HepG2 (cell line): ENCODE data around the gene XCR1. TPM values are rescaled to one million over a fixed set of nuclear protein-coding genes. Genes with fewer than 3 reads are reported as not detected.
A peak's percentile ranks its signal among the peaks of the same experiment; 100 is the strongest.

ENCODE experiments used
- ATAC-seq: fragments of 200-7000 bp; cut with Tn5 transposase; 3 replicates; pipeline ENCODE4 v1.9.1; 2020; ENCODE audit warnings: mild to moderate bottlenecking, moderate library complexity
- BruUV-seq: library from RNA; stranded (reverse); fragments of 400-500 nt; replicated peaks from 2 replicates; lab custom pipeline; 2021; lab: Mats Ljungman, UMichigan
- CTCF ChIA-PET: fragments of 300-600 bp; formaldehyde crosslinking; extraction: SDS; loops from one replicate; lab custom pipeline; 2021; ENCODE audit warnings: low total read pairs, inconsistent platforms, low intra/inter-chr PET ratio; lab: Yijun Ruan, JAX
- POLR2A ChIA-PET: fragments of 350-600 bp; sonication (Branson Sonifier 250); formaldehyde crosslinking; loops from one replicate; lab custom pipeline; 2020; ENCODE audit warnings: antibody characterized with exemption, inconsistent platforms; lab: Yijun Ruan, JAX
- DNase-seq: peaks from one replicate; pipeline ENCODE4 v3.0.0-alpha.2; 2015; ENCODE audit warnings: low spot score
- FAIRE-seq: peaks from 3 replicates; lab custom pipeline; 2011; peaks lifted over from hg19 to GRCh38; lab: Jason Lieb, UNC
- H2AFZ ChIP-seq: one replicate; pipeline ENCODE4 v1.6.1; 2011; ENCODE audit warnings: low read length, inconsistent platforms
- H3K27ac ChIP-seq: fragments of 300-600 bp; 3 replicates; pipeline ENCODE4 v1.8.0; 2011; ENCODE audit warnings: mixed run types, mild to moderate bottlenecking, mixed read lengths, low read length, inconsistent platforms; ENCODE audit not compliant: insufficient read depth; ENCODE audit errors: extremely low read length
- H3K27me3 ChIP-seq, 2 experiments: fragments of 200-600 bp in 1 of 2; 2 replicates in 1 of 2; 3 replicates in 1 of 2; pipeline versions ENCODE4 v1.6.0 to v1.8.0; 2011; ENCODE audit warnings: low read length in 2 of 2, mild to moderate bottlenecking in 2 of 2, moderate library complexity in 2 of 2, inconsistent platforms in 1 of 2; ENCODE audit not compliant: insufficient read depth in 2 of 2, control insufficient read depth in 1 of 2
- H3K36me3 ChIP-seq, 2 experiments: fragments of 200-600 bp in 1 of 2; replicated peaks in 1 of 2; 2 replicates in 1 of 2; 3 replicates in 1 of 2; pipeline versions ENCODE4 v1.5.1 to v1.8.0; 2011; ENCODE audit warnings: low read length in 2 of 2, inconsistent platforms in 1 of 2; ENCODE audit not compliant: insufficient read depth in 2 of 2, control insufficient read depth in 1 of 2
- H3K4me1 ChIP-seq: 2 replicates; pipeline ENCODE4 v1.5.1; 2012; ENCODE audit warnings: low read length, inconsistent platforms; ENCODE audit not compliant: insufficient read depth
- H3K4me2 ChIP-seq: 2 replicates; pipeline ENCODE4 v1.6.0; 2011; ENCODE audit warnings: low read depth, low read length, inconsistent platforms
- H3K4me3 ChIP-seq, 3 experiments: fragments of 200-600 bp in 1 of 3; sonication (generic), shearing (Covaris generic) in 1 of 3; replicated peaks in 1 of 3; 2 replicates each; pipeline ENCODE4 v1.5.1; 2011 to 2016; ENCODE audit warnings: low read length in 3 of 3, inconsistent platforms in 2 of 3, low read depth in 2 of 3, mild to moderate bottlenecking in 2 of 3, control low read depth in 1 of 3, mixed read lengths in 1 of 3; ENCODE audit not compliant: insufficient read depth in 1 of 3
- H3K79me2 ChIP-seq: one replicate; pipeline ENCODE4 v1.6.1; 2011; ENCODE audit warnings: low read length, inconsistent platforms; ENCODE audit not compliant: insufficient read depth
- H3K9ac ChIP-seq: 2 replicates; pipeline ENCODE4 v1.6.0; 2011; ENCODE audit warnings: mild to moderate bottlenecking, low read depth, low read length, inconsistent platforms; ENCODE audit not compliant: insufficient read depth
- H3K9me3 ChIP-seq: 2 replicates; pipeline ENCODE4 v1.5.1; 2012; ENCODE audit warnings: mild to moderate bottlenecking, low read length
- H4K20me1 ChIP-seq: 2 replicates; pipeline ENCODE4 v1.6.0; 2011; ENCODE audit warnings: inconsistent platforms, mild to moderate bottlenecking, low read length, moderate library complexity; ENCODE audit not compliant: insufficient read depth
- FOXJ3 ChIP-seq: sonication (generic); formaldehyde crosslinking; IDR thresholded peaks from 2 replicates; pipeline ENCODE4 v1.4.0; 2020; ENCODE audit warnings: missing genetic modification reagents, mild to moderate bottlenecking, borderline replicate concordance
- HDAC6 ChIP-seq: fragments of 200-600 bp; sonication (generic); IDR thresholded peaks from 2 replicates; pipeline ENCODE4 v1.7.0; 2017; ENCODE audit warnings: mild to moderate bottlenecking, antibody characterized with exemption, low read length, low read depth
- KLF15 ChIP-seq: sonication (generic); formaldehyde crosslinking; IDR thresholded peaks from 2 replicates; pipeline ENCODE4 v1.8.1; 2023; ENCODE audit warnings: borderline replicate concordance, mild to moderate bottlenecking, inconsistent platforms, missing genetic modification reagents, mixed read lengths
- STAG1 ChIP-seq: sonication (generic); formaldehyde crosslinking; IDR thresholded peaks from 2 replicates; pipeline ENCODE4 v1.4.0; 2020; ENCODE audit warnings: missing genetic modification reagents
- ZBTB34 ChIP-seq: sonication (generic); formaldehyde crosslinking; IDR thresholded peaks from 2 replicates; pipeline ENCODE4 v1.8.0; 2022; ENCODE audit warnings: mild to moderate bottlenecking, missing genetic modification reagents
- WGBS: methylation state at CpG from one replicate; pipeline ENCODE4 v1.1.6; 2017; ENCODE audit warnings: low lambda C conversion rate; 5-methylcytosine and 5-hydroxymethylcytosine counted together
- in situ Hi-C: cut with HindIII; loops from 2 replicates; pipeline ENCODE4 v1.10.0; 2017; ENCODE audit warnings: low pct_unique_long_range_greater_than_20kb; ENCODE audit not compliant: extremely low pct_ligation_motif_present
- intact Hi-C: fragments of 100-400 bp; cut with micrococcal nuclease; formaldehyde crosslinking; loops from one replicate; pipeline ENCODE4 v1.10.0; 2022; ENCODE audit not compliant: unreplicated experiment
- polyA plus RNA-seq, 8 experiments: library from polyadenylated mRNA; depleted of rRNA in 3 of 8; stranded (reverse) in 7 of 8; unstranded in 1 of 8; fragments of >200 nt; fragmentation: Illumina TruSeq in 4 of 8; extraction: Trizol in 4 of 8; gene quantifications; 2 replicates each; pipeline versions ENCODE4 v1.2.1 to v1.2.3, GENCODE V29; 2011 to 2016; ENCODE audit warnings: low read depth in 4 of 8, missing spikeins in 1 of 8, mixed read lengths in 1 of 8; ENCODE audit not compliant: insufficient read depth in 1 of 8
- total RNA-seq, 5 experiments: library from RNA; depleted of rRNA; stranded (reverse); fragments of >200 nt; fragmentation: Illumina TruSeq; extraction: Trizol; gene quantifications; 2 replicates each; pipeline ENCODE4 v1.2.3, GENCODE V29; 2016; ENCODE audit warnings: low read depth in 1 of 5
- TF ChIP-seq, protein P1 (sequence below): sonication (generic); formaldehyde crosslinking; conservative IDR thresholded peaks from 2 replicates; pipeline ENCODE4 v1.8.1; 2023; ENCODE audit warnings: missing genetic modification reagents

Gene XCR1
- total and polyA plus RNA-seq, 2 of the 13 experiments (the other 11 are each of a cell fraction or from before 2014, with no cell fraction given), result not detected

GRCh38 chr3:46076606-46077005 is 49.3 kb upstream of the XCR1 start:
- Histone ChIP-seq H3K27ac (no peak overlapping the region), H3K4me3 (no peak overlapping the region), H3K9ac (no peak overlapping the region), H3K9me3 (no peaks in the 10 kb centered on the region), H3K27me3 (no peaks in the 10 kb centered on the region; a peak in 1 of 5 replicates), H4K20me1 (no peaks in the 10 kb centered on the region), H3K79me2 (no peaks in the 10 kb centered on the region), H2AFZ (no peak overlapping the region), H3K4me2 (no peak overlapping the region), H3K36me3 (no peaks in the 10 kb centered on the region)
- DNase-seq (no peak), FAIRE-seq (no peak)
- CTCF ChIA-PET, result interaction anchor here (6.2 kb wide), 1 partner anchor 139 kb away, joined by 126 read pairs; no protein-coding TSS in a partner anchor
- intact Hi-C loops, result no loop called here
- in situ Hi-C loops, result loop anchor here (5.0 to 10.0 kb wide), 2 partner anchors 139 to 312 kb away; no protein-coding TSS in a partner anchor
- POLR2A ChIA-PET, result no interaction called here
- TF ChIP-seq KLF15 (CRISPR knock-in tag), result no peak
- TF ChIP-seq, protein P1, sequence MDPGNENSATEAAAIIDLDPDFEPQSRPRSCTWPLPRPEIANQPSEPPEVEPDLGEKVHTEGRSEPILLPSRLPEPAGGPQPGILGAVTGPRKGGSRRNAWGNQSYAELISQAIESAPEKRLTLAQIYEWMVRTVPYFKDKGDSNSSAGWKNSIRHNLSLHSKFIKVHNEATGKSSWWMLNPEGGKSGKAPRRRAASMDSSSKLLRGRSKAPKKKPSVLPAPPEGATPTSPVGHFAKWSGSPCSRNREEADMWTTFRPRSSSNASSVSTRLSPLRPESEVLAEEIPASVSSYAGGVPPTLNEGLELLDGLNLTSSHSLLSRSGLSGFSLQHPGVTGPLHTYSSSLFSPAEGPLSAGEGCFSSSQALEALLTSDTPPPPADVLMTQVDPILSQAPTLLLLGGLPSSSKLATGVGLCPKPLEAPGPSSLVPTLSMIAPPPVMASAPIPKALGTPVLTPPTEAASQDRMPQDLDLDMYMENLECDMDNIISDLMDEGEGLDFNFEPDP (CRISPR knock-in tag), result no peak
- no peak for TF ChIP-seq FOXJ3
- TF ChIP-seq STAG1 (CRISPR knock-in tag), result peak; percentile 20; the same call in 1 of the 2 replicates
- TF ChIP-seq, all 625 proteins: peak for 1
- ATAC-seq, result no peak
- BruUV-seq, result no TSS peak
- no peaks in the 10 kb centered on the region for H3K4me1 ChIP-seq

GRCh38 chr3:46075816-46076215 is 48.5 kb upstream of the XCR1 start:
- Histone ChIP-seq H3K4me1 (no peaks in the 10 kb centered on the region), H4K20me1 (no peaks in the 10 kb centered on the region), H3K4me3 (no peak overlapping the region), H3K79me2 (no peaks in the 10 kb centered on the region), H2AFZ (no peak overlapping the region), H3K9ac (no peak overlapping the region), H3K27ac (no peak overlapping the region), H3K4me2 (no peak overlapping the region), H3K36me3 (no peaks in the 10 kb centered on the region), H3K27me3 (no peaks in the 10 kb centered on the region; a peak in 1 of 5 replicates), H3K9me3 (no peaks in the 10 kb centered on the region)
- ATAC-seq (no peak), FAIRE-seq (no peak), DNase-seq (no peak)
- in situ Hi-C loops, result loop anchor here (5.0 to 10.0 kb wide), 2 partner anchors 139 to 311 kb away; no protein-coding TSS in a partner anchor
- WGBS, result 13% methylated on average over 1 of the region's 1 CpG
- CTCF ChIA-PET, result interaction anchor here (6.2 kb wide), 1 partner anchor 138 kb away, joined by 126 read pairs; no protein-coding TSS in a partner anchor
- POLR2A ChIA-PET, result no interaction called here
- intact Hi-C loops, result no loop called here
- no TSS peak for BruUV-seq
- TF ChIP-seq HDAC6 (no peak), ZBTB34 (CRISPR knock-in tag) (no peak)
